Posterior cingulate gyrus (tissue), 11 donors: ENCODE measurements around the gene INHBB.
"Not testable (repeated sequence)": the region's sequence is repeated elsewhere in the genome, so short reads cannot be mapped to it uniquely, and the experiment has no call there.

Experiments used
- DNase-seq, 10 donors: peaks; one replicate each; pipeline versions ENCODE4 v3.0.0 to v3.0.0-alpha.2; 2020 to 2021; ENCODE audit warnings: mixed read lengths in 3 of 10
- intact Hi-C: fragments of 100-400 bp; cut with DNase I; formaldehyde crosslinking; loops from one replicate; pipeline ENCODE4 v1.15.1; 2023

Gene INHBB

DNA sequence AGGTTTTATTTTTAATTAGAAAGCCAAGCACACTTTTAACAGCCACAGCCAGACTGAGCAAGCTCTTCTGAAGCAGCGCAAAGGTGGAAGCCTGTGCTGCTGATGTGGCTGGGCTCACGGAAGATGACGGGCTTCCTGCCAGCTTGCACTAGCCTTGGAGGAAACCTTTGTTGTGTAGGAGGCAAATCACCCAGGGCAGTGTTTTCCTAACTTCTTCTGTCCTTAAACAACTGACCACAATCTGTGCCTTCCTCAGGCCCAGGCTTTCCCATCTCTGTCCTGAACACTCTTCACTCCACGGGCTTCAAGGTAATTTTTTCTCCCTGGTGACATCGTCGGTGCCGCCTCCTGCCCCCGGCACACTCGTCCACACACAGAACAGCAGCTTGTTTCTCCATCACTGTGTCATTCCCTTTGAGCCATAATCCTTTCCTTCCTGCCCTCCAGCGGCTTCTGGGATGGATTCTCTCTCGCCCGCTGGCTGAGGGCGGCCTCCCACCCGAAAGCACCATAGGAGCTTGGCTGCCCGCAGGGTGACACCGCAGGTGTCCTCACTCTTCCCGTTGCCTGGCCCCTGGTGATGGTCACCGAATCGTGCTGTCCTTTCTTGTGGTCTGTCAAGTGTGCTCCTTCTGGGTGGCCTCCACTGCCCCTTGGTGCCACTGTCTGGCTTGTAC lies 31.1 kb upstream of the INHBB start:
- DNase-seq = peak in 3 of 10 donors; percentile 60 to 79 (median 71)
- intact Hi-C loops = loop anchor here (5.0 kb wide), 1 partner anchor 138 kb away; no protein-coding TSS in a partner anchor

DNA sequence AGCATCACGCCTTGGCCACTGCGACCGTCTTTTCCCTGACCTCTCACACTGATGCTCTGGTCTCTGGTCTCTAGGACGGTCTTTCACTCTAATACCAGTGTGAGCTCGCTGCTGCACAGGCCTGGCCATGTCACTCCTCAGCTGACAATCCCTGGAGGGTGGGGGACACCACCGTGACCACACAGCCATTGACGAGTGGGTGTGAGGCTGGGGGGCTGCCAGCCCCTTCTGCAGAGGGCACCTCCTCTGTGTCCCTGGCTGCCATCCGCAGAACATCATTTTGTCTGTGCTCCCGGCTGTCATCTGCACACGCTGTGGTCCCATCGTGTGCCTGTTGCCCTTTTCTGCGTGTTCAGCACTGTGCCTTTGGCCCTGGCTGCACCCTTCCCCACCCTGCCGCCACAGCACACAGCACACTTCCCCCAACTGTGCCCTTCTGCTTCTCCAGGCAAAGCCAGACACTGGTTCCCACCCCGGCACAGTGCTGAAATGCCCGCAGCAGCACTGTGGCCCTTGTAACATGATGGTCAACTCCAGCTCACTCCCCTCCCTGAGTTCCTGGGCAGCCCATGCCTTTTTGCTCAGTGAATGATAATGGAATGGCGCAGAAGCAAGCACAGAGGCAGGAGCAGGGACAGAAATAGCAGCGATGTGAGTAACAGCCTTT lies 30.4 kb upstream of the INHBB start:
- peak in 3 of 10 donors; percentile 63 to 67 (median 63) for DNase-seq
- intact Hi-C loops = no loop called here

DNA sequence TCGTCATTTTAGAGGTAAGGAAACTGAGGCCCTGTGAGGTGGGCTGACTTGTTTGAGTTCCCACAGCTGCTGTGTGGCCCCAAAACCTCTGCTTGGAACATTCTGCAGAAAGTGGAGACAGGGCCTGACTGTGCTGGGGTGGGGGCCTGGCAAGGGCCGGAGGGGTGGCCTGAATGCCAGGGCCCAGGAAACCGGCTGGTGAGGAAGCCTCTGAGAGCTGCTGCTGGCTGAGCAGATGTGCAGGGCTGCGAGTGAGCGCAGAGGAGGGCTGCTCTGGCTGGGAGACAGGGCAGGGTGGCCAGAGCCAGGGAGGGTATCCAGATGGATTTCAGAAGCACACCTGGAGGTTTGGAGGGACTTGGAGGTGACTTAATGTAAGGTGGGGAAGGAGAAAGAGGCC lies 29.9 kb upstream of the INHBB start:
- intact Hi-C loops = no loop called here
- DNase-seq = peak in 2 of 10 donors; percentile 61 to 81

DNA sequence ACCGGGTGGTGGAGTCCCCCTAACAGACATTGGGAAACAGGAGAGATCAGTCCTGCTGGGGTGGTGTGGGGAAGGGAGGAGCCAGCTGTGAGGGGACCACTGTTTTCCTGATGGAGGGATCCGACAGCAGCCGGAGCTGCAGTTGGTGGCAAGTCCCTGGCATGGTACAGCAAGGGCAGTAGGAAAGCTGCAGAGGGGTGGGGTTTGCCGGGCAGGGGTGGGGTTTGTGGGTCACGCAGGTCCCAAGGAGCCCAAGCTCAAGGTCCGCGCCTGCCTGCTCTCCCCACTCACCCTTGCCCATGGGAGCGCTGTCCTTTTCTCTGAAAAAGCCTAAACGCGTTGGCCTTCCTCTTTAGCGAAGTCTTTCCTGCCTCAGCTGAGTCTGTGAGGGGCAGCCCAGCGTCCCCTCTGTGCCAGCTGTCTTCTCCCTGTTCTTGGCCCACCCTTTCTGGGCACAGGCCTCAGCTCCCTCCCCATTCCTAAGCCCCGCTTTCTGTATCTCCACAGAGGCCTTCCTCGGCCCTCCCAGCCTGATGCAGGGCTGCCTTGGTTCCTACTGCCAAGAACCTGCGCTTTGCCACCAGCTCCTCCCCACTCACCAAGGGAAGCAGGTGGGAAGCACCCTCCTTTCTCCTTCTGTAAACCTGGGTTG lies 29.3 kb upstream of the INHBB start:
- peak in 2 of 10 donors; percentile 68 to 72 for DNase-seq
- intact Hi-C loops = no loop called here

DNA sequence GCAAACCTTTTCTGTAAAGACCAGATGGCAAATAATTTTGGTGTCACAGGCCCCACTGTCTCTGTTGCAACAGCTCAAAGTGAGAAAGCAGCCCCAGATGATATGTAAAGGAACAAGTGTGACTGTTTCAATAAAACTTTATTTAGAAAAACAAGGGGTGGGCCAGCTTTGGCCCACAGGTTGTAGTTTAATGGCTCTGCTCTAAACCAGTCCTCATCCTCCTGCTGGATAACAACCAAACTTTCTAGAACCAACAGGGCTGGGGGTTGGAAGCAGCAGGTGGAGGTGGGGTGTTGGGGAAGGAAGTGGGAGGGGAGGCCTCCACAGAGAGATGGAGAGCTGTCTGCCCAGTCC lies 28.8 kb upstream of the INHBB start:
- intact Hi-C loops = no loop called here
- DNase-seq = no peak

DNA sequence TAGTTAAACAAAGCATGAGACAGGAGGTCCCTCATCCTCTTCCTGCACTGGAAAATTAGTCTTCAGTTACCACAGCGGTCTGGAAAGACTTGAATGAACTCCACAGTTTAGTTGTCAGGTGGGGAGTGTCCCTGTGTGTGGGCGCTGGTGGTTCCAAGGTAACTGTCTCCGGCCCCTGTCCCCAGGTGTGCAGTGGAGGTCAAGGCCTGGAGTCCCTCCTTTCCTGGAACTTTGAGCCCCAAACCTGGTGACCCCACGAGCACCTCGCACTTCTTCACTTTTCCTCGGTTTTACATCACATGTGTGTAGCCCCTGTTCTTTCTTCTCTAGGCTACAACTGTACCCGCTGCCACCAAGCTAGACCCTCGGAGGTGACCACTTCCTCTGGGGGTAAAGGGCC lies 28.0 kb upstream of the INHBB start:
- intact Hi-C loops = no loop called here
- DNase-seq = peak in 2 of 10 donors; percentile 43 to 49

DNA sequence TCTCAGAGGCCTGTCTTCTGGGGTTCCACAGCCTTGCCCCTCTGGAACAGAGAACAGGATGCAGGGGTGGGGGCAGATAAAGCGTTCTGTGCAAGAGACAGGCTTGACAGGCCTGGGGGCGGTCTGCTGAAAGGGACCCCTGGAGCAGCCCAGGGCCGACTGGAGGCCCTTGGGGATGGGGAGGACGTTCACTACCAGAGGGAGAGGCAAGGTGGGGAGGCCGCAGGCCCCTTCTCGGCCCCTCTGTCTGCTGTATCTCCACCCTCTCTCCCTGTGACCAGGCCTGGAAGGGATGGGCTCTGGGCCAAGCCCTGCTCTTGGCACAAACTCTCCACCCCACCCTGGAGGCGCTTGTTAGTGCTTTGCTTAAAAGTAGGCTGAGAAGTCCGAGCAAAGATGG lies 27.3 kb upstream of the INHBB start:
- intact Hi-C loops = no loop called here
- peak in 2 of 10 donors; percentile 59 to 69 for DNase-seq

DNA sequence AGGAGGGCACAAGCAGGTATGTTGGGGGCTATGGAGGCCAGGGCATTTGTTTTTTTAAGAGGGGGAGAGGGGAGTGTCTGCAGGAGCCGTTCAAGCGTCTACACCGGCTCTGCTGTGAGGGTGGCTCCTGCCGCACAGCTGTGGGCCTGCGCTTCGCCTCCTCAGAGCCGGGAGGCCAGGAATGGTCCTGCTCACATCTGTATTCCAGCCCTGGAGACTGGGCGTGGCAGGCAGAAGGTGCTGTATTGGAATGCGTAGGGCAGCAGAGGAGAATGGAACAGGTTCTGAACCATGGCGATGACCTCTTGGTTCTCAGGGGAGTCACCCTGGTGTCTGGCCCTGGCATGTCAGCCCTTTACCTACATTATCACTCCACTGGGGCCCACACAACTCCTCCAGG lies 26.8 kb upstream of the INHBB start:
- DNase-seq = peak in 1 of 10 donors; percentile 68
- intact Hi-C loops = no loop called here

DNA sequence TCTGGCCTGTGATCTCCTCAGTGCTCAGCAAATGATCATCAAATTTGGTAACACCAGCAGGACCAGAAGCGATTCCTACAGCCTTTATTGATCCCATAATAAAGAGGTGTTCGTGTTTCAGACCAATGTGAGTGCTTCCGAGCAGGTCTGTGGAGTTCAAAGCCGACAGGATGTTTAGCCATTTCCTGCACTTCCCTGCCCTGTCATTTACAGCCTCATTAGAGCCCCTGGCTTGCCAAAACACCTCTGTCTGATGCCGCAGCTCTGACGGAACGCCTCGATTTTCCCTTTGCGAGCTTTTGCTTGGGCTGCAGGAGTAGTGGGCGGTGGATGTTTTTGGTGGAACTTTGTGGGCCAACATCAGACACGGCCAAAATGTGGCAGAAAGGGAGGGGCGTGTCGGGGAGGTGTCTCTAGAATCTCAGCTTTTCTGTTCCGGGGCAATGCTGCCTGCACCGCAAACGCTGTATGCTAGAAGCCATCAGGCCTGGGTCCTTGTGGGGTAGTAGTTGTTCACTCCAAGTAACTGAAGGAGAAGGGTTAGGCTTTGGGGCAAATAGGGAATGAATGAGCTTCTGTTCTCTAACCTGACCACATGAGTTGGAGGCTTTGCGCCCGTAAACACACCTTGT lies 26.1 kb upstream of the INHBB start:
- intact Hi-C loops = no loop called here
- peak in 1 of 10 donors; percentile 52 for DNase-seq

DNA sequence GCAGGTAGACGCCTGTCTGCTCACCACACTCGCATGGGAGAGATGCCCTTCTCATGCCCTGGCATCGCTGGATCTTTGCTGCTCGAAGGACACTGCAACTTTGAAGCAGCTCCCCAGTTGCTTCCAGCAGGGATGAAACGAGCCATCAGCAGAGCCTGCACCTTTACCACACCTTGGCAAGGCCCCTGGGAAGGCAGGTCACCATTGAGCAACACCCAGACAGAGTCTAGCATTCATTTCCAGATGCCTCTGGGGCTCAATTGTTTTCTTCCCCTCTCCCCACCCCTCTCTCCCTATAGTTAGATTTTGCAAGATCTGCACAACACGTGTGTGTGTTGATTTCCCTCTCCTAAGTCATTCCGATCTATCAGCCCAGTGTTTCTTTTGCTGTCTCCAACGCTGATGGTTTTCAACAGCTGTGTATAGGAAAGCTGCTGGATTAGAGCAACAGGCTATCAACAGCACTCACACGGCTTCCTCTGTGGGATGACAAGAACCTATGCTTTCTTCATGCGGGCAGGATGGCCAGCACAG lies 25.6 kb upstream of the INHBB start:
- DNase-seq = peak in 2 of 10 donors; percentile 65 to 76
- intact Hi-C loops = no loop called here

DNA sequence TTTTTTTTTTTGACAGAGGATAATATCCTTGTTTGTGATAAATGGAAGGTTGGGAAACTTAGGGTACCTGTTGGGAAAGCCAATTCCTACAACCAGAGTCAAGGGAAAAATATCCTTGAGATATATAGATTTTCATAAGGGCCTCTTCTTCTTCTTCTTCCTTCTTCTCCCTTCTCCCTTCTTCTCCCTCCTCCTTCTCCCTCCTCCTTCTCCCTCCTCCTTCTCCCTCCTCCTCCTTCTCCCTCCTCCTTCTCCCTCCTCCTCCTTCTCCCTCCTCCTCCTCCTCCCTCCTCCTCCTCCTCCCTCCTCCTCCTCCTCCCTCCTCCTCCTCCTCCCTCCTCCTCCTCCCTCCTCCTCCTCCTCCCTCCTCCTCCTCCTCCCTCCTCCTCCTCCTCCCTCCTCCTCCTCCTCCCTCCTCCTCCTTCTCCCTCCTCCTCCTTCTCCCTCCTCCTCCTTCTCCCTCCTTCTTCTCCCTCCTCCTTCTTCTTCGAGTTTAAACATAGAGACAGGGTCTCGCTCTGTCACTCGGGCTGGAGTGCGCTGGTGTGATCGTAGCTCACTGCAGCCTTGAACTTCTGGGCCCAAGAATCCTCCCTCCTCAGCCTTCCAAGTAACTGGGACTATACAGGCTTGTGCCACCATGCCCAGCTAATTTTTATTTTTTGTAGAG lies 24.9 kb upstream of the INHBB start:
- DNase-seq, intact Hi-C loops: not testable (repeated sequence)

DNA sequence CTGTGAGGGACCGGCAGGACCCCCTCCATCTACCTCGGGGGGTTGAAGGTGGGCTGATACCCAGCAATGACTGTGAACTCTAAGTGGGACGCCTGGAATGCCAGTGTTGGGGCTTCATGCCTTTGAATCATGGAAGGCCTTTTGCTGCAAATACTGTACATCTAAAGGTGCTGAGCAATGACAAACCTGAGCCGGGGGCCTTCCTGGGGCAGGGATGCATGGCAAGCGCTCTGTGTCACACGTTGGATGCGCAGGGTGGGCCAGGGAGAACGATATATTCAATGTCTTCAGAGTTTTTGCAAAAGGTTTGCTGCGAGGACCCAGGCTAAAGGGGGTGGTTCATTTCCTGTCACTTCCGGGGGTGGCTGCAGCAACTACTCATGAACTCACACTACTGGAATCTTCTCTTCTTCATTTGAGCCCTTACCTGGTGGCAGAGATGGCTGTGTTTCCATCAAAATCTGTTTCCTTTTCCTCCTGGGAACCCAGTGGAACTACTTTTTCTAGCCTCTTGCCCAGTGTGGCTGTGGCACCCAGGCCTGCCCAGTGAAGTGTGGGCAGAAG lies 24.1 kb upstream of the INHBB start:
- intact Hi-C loops = no loop called here
- DNase-seq = peak in 2 of 10 donors; percentile 43 to 51

DNA sequence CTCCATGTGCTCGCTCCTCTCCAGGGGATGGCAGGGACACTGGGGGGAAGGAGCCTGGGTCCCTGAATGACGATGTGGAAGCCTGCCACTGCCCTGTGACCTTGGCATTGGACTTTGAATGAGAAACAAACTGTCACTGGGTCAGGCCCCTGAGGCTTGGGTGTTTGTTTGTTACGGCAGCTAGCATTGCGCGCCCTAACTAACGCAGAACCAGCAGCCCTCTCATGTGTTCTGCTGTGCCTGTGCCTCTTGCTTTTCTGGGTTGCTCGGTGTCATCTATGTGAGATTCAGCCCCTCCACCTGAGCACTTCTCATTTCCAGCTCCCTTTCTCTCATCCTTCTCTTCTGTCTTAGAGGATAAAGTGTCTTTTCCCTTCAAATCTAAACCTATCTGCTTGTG lies 23.6 kb upstream of the INHBB start:
- DNase-seq = peak in 2 of 10 donors; percentile 46 to 65
- intact Hi-C loops = no loop called here

DNA sequence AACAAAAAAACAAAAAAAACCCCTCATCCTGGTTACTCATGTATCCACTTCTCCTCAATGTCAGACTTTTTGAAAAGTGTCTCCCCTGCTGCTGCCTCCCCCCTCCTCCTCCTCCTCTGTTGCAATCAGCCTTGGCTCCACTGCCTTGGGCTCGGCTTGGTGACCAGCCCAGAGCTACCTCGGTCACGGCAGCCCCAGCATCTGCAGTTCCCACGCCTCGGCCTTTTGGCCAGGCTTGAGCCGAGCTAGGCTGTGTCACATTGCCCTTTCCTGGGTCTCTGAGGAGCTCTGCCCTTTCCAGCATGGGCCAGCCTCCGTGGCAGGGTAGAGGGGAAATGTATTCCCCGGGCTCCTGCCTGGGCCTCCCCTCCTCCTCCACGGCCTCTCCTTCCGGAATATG lies 22.7 kb upstream of the INHBB start:
- intact Hi-C loops = no loop called here

DNA sequence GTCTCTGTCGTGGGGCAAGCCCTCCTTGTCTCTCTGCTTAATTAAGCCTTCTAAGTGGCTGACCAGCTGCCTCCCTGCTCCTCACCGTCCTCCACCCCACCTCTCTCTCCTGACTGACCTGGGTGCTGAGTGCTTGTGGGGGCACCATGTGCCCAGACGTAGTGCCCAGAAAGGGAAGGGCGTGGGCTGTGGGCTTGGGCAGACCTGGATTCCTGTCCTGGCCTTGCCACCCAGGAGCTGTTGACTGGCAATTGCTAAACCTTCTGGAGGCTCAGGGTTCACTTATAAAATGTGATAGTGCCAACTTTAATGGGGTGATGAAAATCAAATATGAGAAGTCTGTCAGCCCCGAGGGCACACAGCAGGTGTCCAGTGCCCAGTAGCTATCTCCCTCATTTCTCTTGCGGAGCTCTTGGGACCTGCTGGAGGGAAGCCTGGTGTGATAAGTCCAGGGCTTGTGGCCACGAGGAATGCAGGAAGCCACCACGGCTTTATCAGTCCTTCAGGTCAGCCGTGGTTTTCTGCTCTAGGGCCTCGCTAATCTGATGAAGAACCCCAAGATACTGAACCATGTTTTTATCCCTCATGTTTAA lies 22.0 kb upstream of the INHBB start:
- intact Hi-C loops = no loop called here

More for the DNA sequence above, 22.7 kb upstream of the INHBB start:
- DNase-seq = peak in 2 of 10 donors; percentile 72 to 80

DNA sequence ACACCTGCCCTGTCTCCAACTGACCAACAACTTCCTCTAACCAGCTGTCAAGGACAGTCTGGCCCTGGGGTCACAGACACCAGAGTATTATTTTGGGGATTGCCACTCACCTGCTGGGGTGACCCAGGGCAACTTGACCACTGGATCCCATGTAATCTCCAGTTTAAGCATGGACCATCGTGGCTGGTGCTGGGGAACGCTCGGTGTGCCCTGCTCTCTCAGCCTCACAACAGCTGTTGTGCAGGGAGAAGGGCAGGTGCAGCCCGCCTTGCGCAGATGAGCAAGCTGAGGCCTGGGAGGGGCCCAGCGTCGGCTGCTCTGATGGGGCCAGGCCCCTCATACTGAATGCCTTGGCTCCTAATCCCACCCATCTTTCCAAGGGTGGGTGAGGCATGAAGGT lies 21.0 kb upstream of the INHBB start:
- no peak for DNase-seq
- intact Hi-C loops = no loop called here

More for the DNA sequence above, 22.0 kb upstream of the INHBB start:
- peak in 2 of 10 donors; percentile 25 to 63 for DNase-seq

DNA sequence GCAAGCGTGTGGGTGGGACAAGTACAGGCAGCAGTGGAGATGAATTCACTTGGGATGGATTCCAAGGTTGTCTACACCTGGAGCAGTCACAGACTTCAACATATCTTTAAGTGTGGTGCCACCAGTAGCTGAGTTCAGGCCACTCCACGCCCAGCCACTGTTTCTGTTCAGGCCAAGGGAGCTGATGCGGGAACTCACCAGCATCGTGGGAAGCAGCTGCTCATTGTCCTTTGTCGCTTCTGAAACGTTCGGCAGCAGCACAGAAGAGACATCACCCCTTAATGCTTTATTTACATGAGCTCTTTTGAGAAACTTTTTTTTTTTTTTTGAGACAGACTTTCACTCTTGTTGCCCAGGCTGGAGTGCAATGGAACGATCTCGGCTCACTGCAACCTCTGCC lies 19.9 kb upstream of the INHBB start:
- DNase-seq = peak in 1 of 10 donors; percentile 79
- intact Hi-C loops = no loop called here

DNA sequence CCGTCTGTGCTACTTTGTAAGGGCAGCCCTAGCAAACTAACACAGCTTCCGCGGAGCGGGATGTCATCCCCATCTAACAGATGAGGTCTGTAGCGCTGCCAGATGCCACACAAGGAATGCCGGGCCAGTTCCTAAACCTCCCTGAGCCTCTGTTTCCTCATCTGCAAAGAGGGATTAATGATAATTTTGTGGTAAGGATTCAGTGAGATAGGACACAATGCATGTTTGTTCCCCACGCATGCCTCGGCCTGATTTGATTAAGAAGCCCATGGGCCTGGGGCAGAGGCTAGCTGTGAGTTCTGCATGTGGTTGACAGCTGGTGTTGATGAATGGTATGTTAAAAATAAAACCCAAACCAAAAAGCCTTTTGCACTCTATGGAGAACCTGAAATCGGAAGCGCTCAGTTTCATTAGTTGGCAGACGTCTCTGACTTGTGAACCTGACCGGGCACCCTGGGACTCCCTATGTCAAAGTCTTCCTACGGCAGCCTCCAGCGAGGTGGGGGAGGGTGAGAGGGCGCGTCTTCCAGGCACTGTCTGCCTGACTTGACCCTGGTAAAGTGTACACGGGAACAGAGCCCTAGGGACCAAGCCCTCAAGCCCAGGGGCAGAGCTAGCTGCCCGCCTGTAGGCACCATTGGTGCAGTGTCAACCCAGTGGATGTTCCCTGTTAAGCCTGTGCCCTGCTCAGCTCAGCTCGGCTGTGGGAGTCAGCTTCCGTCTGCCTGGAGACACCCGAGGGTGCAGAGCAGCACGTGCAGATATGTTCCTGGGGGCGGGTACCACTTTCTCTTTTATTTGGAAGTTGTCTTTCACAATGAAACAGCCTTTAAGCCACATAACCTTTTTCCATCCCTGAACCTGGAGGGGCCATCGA lies 14.8 kb upstream of the INHBB start:
- intact Hi-C loops = no loop called here
- DNase-seq = peak in 1 of 10 donors; percentile 81

DNA sequence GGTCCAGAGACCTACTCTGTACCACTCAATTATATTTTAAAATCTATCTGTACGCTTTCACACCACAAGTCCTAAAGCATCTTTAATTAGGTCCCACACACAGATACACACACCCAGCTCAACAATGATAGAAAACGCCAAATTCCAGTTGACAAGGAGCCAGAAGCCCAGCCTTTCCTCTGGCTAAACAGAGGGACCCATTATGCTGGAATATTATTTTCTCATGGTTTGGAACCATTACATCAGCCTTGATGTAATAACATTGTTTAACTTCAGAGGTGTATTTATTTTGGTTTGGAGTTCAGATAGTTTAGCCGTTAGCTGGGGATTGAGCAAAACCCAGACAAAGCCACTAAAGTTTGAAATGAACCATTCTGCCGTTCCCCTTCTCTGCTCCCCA lies 14.0 kb upstream of the INHBB start:
- intact Hi-C loops = no loop called here
- no peak for DNase-seq
